NCI-H748 (cell line): ENCODE measurements around the gene LCA5.
"Not testable (repeated sequence)": the region's sequence is repeated elsewhere in the genome, so short reads cannot be mapped to it uniquely, and the experiment has no call there.

Experiments used
- DNase-seq: peaks from one replicate; lab custom pipeline; 2025; ENCODE audit not compliant: unreplicated experiment; lab: John Stamatoyannopoulos, UW

LCA5 gene

GRCh38 chr6:79538106-79538971 lies 1.1 kb upstream of the LCA5 start:
- peak; percentile 40 for DNase-seq

- peak; percentile 47 for DNase-seq
These were observed 661 bp downstream of the LCA5 start for GRCh38 chr6:79536585-79536953.

GRCh38 chr6:79529567-79529966 lies 7.7 kb downstream of the LCA5 start:
- not testable (repeated sequence) for DNase-seq

- no peak for DNase-seq
These were observed 10.3 kb downstream of the LCA5 start for GRCh38 chr6:79526897-79527296.

GRCh38 chr6:79525272-79526100 lies 11.7 kb downstream of the LCA5 start:
- no peak for DNase-seq

GRCh38 chr6:79524065-79524464 lies 13.2 kb downstream of the LCA5 start:
- DNase-seq: no peak

GRCh38 chr6:79522609-79523008 lies 14.6 kb downstream of the LCA5 start:
- no peak for DNase-seq

GRCh38 chr6:79520534-79520933 lies 16.7 kb downstream of the LCA5 start:
- no peak for DNase-seq

- no peak for DNase-seq
These were observed 18.4 kb downstream of the LCA5 start for GRCh38 chr6:79518842-79519241.

GRCh38 chr6:79515436-79515835 lies 21.8 kb downstream of the LCA5 start:
- no peak for DNase-seq

GRCh38 chr6:79513111-79513510 lies 24.1 kb downstream of the LCA5 start:
- DNase-seq: no peak

- DNase-seq: no peak
These were observed 25.2 kb downstream of the LCA5 start for GRCh38 chr6:79512014-79512413.

- no peak for DNase-seq
These were observed 26.5 kb downstream of the LCA5 start for GRCh38 chr6:79510707-79511106.

- DNase-seq: no peak
These were observed 31.0 kb downstream of the LCA5 start for GRCh38 chr6:79506251-79506650.

GRCh38 chr6:79504372-79504771 lies 32.9 kb downstream of the LCA5 start:
- DNase-seq: no peak

GRCh38 chr6:79498842-79499241 lies 38.4 kb downstream of the LCA5 start:
- no peak for DNase-seq

- DNase-seq: no peak
These were observed 42.0 kb downstream of the LCA5 start for GRCh38 chr6:79495246-79495645.

- no peak for DNase-seq
These were observed 42.4 kb downstream of the LCA5 start for GRCh38 chr6:79494841-79495240.

- DNase-seq: no peak
These were observed 66.5 kb downstream of the LCA5 start for GRCh38 chr6:79470728-79471127.

- DNase-seq: no peak
These were observed 67.6 kb downstream of the LCA5 start for GRCh38 chr6:79469376-79470246.

GRCh38 chr6:79468587-79468986 lies 68.6 kb downstream of the LCA5 start:
- no peak for DNase-seq
